ENCODE data around the gene LPP.

DNA sequence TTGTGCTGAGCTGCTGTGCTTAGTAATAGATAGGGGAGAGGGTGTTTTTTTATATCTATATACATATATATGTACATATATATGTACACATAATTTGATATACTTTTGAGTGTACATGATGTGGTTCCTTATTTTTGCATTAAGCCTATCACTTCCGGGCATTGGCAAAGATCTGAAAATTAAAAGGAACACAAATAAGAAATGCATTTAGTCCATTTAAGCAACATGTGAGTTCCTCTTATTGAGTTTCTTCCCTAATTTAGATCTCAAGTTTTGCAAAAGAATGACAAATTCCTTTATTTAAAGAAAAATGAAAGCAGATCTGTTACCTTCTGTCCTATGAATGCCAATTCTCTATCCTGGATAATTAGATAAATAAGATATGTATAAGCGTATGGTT is 435.1 kb downstream of the LPP start:
- no peak for TF ChIP-seq POLR2A (IDR thresholded peaks at IDR 0.05)
- TF ChIP-seq, protein P1, sequence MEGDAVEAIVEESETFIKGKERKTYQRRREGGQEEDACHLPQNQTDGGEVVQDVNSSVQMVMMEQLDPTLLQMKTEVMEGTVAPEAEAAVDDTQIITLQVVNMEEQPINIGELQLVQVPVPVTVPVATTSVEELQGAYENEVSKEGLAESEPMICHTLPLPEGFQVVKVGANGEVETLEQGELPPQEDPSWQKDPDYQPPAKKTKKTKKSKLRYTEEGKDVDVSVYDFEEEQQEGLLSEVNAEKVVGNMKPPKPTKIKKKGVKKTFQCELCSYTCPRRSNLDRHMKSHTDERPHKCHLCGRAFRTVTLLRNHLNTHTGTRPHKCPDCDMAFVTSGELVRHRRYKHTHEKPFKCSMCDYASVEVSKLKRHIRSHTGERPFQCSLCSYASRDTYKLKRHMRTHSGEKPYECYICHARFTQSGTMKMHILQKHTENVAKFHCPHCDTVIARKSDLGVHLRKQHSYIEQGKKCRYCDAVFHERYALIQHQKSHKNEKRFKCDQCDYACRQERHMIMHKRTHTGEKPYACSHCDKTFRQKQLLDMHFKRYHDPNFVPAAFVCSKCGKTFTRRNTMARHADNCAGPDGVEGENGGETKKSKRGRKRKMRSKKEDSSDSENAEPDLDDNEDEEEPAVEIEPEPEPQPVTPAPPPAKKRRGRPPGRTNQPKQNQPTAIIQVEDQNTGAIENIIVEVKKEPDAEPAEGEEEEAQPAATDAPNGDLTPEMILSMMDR (IDR thresholded peaks at IDR 0.05) = no peak

Measured in Peyer's patch (tissue), 4 donors.